Activated CD8-positive, alpha-beta T cell treated with anti-CD3 and anti-CD28 coated beads for 36 hours (primary cell): ENCODE results near the gene ATP8B4. TPM values are rescaled to one million over a fixed set of nuclear protein-coding genes. Genes with fewer than 3 reads are reported as not detected.

Source experiments
- ATAC-seq: fragments of 200-7000 bp; cut with Tn5 transposase; one replicate; pipeline ENCODE4 v1.10.0; 2021; ENCODE audit warnings: mild to moderate bottlenecking, moderate library complexity
- CTCF ChIA-PET: fragments of 350-600 bp; sonication (Branson Sonifier 250); formaldehyde crosslinking; loops from one replicate; lab custom pipeline; 2021; ENCODE audit warnings: antibody characterized with exemption; lab: Charles Lee
- POLR2A ChIA-PET: fragments of 350-600 bp; sonication (Branson Sonifier 250); formaldehyde crosslinking; loops from one replicate; lab custom pipeline; 2021; ENCODE audit warnings: antibody characterized with exemption; lab: Charles Lee
- DNase-seq: peaks from one replicate; pipeline ENCODE4 v3.0.0-alpha.2; 2020
- H3K27ac Mint-ChIP-seq: one replicate; pipeline ENCODE4 v1.8.0; 2021; ENCODE audit warnings: mild to moderate bottlenecking, mixed read lengths
- H3K27me3 Mint-ChIP-seq: one replicate; pipeline ENCODE4 v1.8.0; 2021; ENCODE audit warnings: mixed read lengths
- H3K36me3 Mint-ChIP-seq: one replicate; pipeline ENCODE4 v1.8.0; 2021; ENCODE audit warnings: low read depth, mixed read lengths
- H3K4me1 Mint-ChIP-seq: one replicate; pipeline ENCODE4 v1.8.0; 2021; ENCODE audit warnings: low read depth, mixed read lengths
- H3K4me3 Mint-ChIP-seq: one replicate; pipeline ENCODE4 v1.8.0; 2021; ENCODE audit warnings: mild to moderate bottlenecking, moderate library complexity, mixed read lengths
- H3K9me3 Mint-ChIP-seq: one replicate; pipeline ENCODE4 v1.8.0; 2021; ENCODE audit warnings: mixed read lengths
- intact Hi-C: fragments of 100-400 bp; cut with micrococcal nuclease; formaldehyde crosslinking; loops from one replicate; pipeline ENCODE4 v1.10.0; 2022
- total RNA-seq, 2 experiments: library from RNA; stranded (reverse); gene quantifications; one replicate each; pipeline ENCODE4 v1.2.3, GENCODE V29; 2021
- TF ChIP-seq, protein P1 (sequence below): fragments of 200-600 bp; IDR thresholded peaks from one replicate; pipeline ENCODE4 v1.8.0; 2022; ENCODE audit warnings: antibody characterized with exemption, mild to moderate bottlenecking

The ATP8B4 gene
- total RNA-seq, 2 experiments from 2014 or later = 4.6 to 5.8 TPM

- ChIA-PET POLR2A (no interaction called here), CTCF (interaction anchor here (0.7 to 1.0 kb wide), 2 partner anchors 10 to 12 kb away, joined by 3 to 4 read pairs; no protein-coding TSS in a partner anchor)
- H3K36me3 Mint-ChIP-seq = peaks cover 6% of the 10 kb centered on the region
Observed at GRCh38 chr15:50126072-50126471, 7.0 kb upstream of the ATP8B4 start.

DNA sequence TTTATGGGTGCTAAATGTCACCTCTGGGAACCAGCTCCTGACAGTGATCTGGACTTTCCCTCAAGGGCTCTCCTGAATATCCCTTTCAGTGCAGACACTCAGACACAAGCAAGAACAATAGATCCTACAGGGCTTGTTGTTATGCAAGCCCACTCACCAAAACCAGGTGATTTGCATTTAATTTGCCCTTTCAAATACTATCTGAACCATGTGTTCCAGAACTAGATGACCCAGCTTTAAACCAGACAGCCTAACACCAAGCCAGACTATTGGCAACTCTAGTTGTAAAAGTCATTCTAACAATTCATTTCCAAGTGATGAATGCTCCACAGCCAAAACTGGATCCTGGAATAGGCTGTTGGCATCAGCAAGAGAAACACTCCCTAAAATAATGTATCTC lies 5.6 kb upstream of the ATP8B4 start:
- DNase-seq = no peak
- H3K27me3 Mint-ChIP-seq = no peaks in the 10 kb centered on the region
- ATAC-seq = no peak
- H3K27ac Mint-ChIP-seq = no peak overlapping the region
- H3K36me3 Mint-ChIP-seq = peaks cover 6% of the 10 kb centered on the region
- H3K9me3 Mint-ChIP-seq = peaks cover 6% of the 10 kb centered on the region
- ChIA-PET POLR2A (no interaction called here), CTCF (interaction anchor here (1.0 kb wide), 1 partner anchor 191 kb away, joined by 3 read pairs; no protein-coding TSS in a partner anchor)
- no peak overlapping the region for H3K4me3 Mint-ChIP-seq
- intact Hi-C loops = no loop called here
- TF ChIP-seq, protein P1, sequence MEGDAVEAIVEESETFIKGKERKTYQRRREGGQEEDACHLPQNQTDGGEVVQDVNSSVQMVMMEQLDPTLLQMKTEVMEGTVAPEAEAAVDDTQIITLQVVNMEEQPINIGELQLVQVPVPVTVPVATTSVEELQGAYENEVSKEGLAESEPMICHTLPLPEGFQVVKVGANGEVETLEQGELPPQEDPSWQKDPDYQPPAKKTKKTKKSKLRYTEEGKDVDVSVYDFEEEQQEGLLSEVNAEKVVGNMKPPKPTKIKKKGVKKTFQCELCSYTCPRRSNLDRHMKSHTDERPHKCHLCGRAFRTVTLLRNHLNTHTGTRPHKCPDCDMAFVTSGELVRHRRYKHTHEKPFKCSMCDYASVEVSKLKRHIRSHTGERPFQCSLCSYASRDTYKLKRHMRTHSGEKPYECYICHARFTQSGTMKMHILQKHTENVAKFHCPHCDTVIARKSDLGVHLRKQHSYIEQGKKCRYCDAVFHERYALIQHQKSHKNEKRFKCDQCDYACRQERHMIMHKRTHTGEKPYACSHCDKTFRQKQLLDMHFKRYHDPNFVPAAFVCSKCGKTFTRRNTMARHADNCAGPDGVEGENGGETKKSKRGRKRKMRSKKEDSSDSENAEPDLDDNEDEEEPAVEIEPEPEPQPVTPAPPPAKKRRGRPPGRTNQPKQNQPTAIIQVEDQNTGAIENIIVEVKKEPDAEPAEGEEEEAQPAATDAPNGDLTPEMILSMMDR = no peak
- peaks cover 9% of the 10 kb centered on the region for H3K4me1 Mint-ChIP-seq

More at GRCh38 chr15:50126072-50126471, 7.0 kb upstream of the ATP8B4 start:
- TF ChIP-seq, protein P1 = no peak
- Mint-ChIP-seq H3K27ac (no peak overlapping the region), H3K4me3 (no peak overlapping the region), H3K27me3 (no peaks in the 10 kb centered on the region), H3K9me3 (peaks cover 6% of the 10 kb centered on the region), H3K4me1 (peaks cover 10% of the 10 kb centered on the region)
- intact Hi-C loops = no loop called here
- no peak for ATAC-seq
- no peak for DNase-seq

DNA sequence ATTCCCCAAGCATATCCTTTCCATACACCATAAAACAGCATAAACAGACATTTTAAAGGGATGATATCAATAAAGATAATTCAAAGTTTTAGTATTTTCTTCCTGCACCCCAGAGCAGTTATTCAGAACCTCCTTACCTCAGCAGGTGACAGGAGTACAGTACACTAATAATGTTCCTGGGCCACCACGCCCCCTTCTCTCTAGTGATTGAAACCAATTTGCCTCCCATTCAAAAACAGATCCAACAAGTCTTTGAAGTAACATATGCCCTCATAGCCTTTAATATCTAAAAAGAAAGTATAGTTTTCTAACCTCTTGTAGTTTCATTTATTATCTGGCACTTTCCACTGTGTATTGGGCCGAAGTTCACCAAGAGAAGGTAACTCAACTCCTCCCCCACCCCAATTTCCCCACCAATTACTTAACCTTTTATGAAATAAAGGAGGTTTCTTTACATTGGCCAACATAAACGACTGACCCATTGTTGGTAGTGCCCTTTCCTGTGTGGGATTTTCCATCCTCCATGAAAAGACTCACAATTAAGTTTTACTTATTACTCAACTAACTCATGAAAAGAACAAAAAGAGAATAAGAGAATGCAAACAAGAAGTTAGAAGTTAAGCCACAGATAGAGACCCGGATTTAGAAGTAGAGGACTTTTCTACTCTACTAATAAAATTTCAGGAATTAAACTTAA lies 5.0 kb upstream of the ATP8B4 start:
- Mint-ChIP-seq H3K9me3 (peaks cover 6% of the 10 kb centered on the region), H3K36me3 (peaks cover 6% of the 10 kb centered on the region), H3K27ac (no peak overlapping the region), H3K4me3 (no peak overlapping the region), H3K27me3 (no peaks in the 10 kb centered on the region), H3K4me1 (peaks cover 14% of the 10 kb centered on the region)
- DNase-seq (peak; percentile 37), ATAC-seq (peak; percentile 34)
- intact Hi-C loops = no loop called here
- POLR2A ChIA-PET = no interaction called here
- TF ChIP-seq, protein P1 = no peak
- CTCF ChIA-PET = interaction anchor here (1.0 kb wide), 1 partner anchor 192 kb away, joined by 3 read pairs; no protein-coding TSS in a partner anchor

DNA sequence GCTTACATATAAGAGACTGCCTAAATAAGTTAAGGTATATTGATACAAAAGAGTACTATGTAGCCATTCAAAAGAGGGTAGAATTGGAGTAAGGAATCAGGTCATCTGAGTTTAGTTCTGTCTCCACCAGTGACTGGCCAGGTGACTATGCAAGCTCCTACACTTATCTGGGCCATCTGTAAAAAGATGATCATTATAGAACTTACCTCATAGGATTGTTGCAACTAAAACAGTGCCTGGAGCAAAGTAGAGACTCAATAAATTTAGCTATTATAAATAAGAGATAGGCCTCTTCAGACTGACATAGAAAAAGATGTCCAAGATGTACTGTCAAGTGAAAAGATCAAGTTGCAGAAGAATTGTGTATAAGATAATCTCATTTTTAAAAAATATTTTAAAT lies 1.7 kb upstream of the ATP8B4 start:
- H3K27me3 Mint-ChIP-seq = peaks cover 2% of the 10 kb centered on the region
- no peak for DNase-seq
- TF ChIP-seq, protein P1 = no peak
- intact Hi-C loops = no loop called here
- H3K4me3 Mint-ChIP-seq = no peak overlapping the region
- ChIA-PET CTCF (no interaction called here), POLR2A (interaction anchor here (0.6 kb wide), 2 partner anchors 15 to 660 kb away, joined by 3 read pairs; no protein-coding TSS in a partner anchor)
- peaks cover 24% of the 10 kb centered on the region for H3K4me1 Mint-ChIP-seq
- H3K9me3 Mint-ChIP-seq = peaks cover 11% of the 10 kb centered on the region
- no peak overlapping the region for H3K27ac Mint-ChIP-seq
- H3K36me3 Mint-ChIP-seq = peaks cover 9% of the 10 kb centered on the region
- no peak for ATAC-seq

DNA sequence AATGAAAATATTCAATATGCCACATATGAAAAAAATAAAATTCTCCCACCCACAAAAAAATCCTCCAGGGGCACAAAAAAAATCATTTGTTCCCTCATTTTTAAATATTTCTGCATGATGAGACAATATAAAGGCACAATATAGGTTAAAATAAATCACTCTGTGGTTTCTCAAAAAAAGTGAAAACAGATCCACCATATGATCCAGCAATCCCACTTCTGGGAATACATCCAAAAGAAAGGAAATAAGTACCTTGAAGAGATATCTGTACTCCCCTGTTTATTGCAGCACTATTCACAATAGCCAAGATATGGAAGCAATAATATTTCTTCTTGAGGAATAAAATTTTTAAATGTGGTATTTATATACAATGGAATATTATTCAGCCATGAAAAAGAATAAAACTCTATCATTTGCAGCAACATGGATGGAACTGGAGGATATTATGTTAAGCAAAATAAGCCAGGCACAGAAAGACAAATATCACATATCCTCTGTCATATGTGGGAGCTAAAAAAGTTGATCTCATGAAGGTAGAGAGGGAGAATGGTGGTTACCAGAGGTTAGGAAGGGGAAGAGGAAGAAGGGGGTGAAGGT lies 1.5 kb downstream of the ATP8B4 start:
- peak overlapping the region; percentile 28 for H3K4me3 Mint-ChIP-seq
- peaks cover 8% of the 10 kb centered on the region for H3K27me3 Mint-ChIP-seq
- ChIA-PET CTCF (no interaction called here), POLR2A (no interaction called here)
- TF ChIP-seq, protein P1 = no peak
- H3K4me1 Mint-ChIP-seq = peaks cover 15% of the 10 kb centered on the region
- H3K9me3 Mint-ChIP-seq = peaks cover 4% of the 10 kb centered on the region
- ATAC-seq (no peak), DNase-seq (no peak)
- H3K27ac Mint-ChIP-seq = no peak overlapping the region
- intact Hi-C loops = no loop called here
- peaks cover 4% of the 10 kb centered on the region for H3K36me3 Mint-ChIP-seq
